Muscle layer of duodenum (tissue), 2 donors: ENCODE data around the gene OR2H2.

Experiments
- H3K27ac ChIP-seq: one replicate; pipeline ENCODE4 v1.7.0; 2013; ENCODE audit warnings: mild to moderate bottlenecking, low read length
- H3K27me3 ChIP-seq: one replicate; pipeline ENCODE4 v1.7.0; 2013; ENCODE audit warnings: low read depth, mild to moderate bottlenecking, control low read depth, low read length
- H3K36me3 ChIP-seq, 2 donors: one replicate each; pipeline ENCODE4 v1.7.0; 2013; ENCODE audit warnings: low read length in 2 of 2, control low read depth in 1 of 2, mild to moderate bottlenecking in 1 of 2; ENCODE audit not compliant: insufficient read depth in 2 of 2, control insufficient read depth in 1 of 2
- H3K4me1 ChIP-seq, 2 donors: one replicate each; pipeline ENCODE4 v1.7.0; 2013; ENCODE audit warnings: low read length in 2 of 2, mild to moderate bottlenecking in 2 of 2, control low read depth in 1 of 2, moderate library complexity in 1 of 2; ENCODE audit not compliant: insufficient read depth in 2 of 2, control insufficient read depth in 1 of 2
- H3K4me3 ChIP-seq, 2 donors: one replicate each; pipeline ENCODE4 v1.7.0; 2013; ENCODE audit warnings: low read length in 2 of 2, low read depth in 1 of 2, mild to moderate bottlenecking in 1 of 2
- H3K9me3 ChIP-seq, 2 donors: one replicate each; pipeline ENCODE4 v1.7.0; 2013; ENCODE audit warnings: low read length in 2 of 2, control low read depth in 1 of 2, mild to moderate bottlenecking in 1 of 2; ENCODE audit not compliant: control insufficient read depth in 1 of 2
- donor health status: healthy.

OR2H2 gene

DNA sequence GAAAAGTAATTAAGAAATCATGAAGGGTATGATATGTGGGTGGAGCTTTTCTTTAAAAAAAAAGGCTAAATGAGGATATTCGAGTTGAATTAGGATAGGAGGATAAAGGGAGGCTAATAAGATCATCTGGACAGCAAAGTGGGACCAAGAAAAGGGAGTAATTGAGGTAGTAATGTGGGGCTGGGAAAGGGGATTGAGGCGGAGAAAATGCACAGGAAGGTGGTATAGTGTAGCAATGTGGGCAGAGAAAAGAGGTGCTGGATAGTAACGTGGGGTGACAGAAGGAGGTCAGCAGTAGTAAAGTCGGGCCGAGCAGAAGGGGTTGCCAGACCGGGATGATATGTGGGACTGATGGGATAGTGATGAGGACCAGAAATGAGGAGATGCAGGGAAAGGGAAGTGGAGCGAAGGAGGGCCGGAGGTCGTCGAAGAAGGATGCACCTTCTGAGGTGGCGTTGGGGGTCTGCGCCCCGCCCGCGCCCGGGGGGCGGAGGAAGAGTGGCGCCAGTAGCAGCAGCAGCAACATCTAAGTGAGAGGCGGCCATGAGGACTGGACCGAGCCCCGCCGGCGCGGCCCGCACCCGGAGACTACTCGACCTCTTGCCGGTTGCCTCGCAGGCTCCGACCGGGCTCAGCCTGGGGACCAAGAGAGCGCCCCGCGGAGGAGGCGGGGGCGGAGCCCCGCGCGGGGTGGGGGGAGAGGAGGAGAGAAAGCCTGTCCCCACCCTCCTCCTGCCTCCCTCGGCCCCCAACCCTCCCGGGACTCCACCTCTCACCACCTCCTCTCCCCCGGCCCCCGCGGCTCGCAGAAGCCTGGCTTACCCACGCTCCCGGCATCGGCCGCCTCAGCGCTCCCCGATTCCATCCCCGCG, 47.2 kb downstream of the OR2H2 start:
- H3K4me1 ChIP-seq: peaks cover 5 to 31% of the 10 kb centered on the region in 2 donors
- peak overlapping the region; percentile 53 to 76 for H3K4me3 ChIP-seq
- H3K27ac ChIP-seq: no peak overlapping the region
- H3K9me3 ChIP-seq: no peaks in the 10 kb centered on the region
- H3K27me3 ChIP-seq: no peaks in the 10 kb centered on the region
- no peaks in the 10 kb centered on the region for H3K36me3 ChIP-seq

- Histone ChIP-seq H3K9me3 (no peaks in the 10 kb centered on the region), H3K27ac (no peak within 1 kb of the TSS), H3K4me1 (peaks cover 5 to 31% of the 10 kb centered on the region in 2 donors), H3K4me3 (peak within 1 kb of the TSS; percentile 53 to 76), H3K27me3 (no peaks in the 10 kb centered on the region), H3K36me3 (no peaks in the 10 kb centered on the region)
Observed at GRCh38 chr6:29632789-29633533, 48.0 kb downstream of the OR2H2 start, which contains the start of gene GABBR1. GABBR1 (minus strand) TSS chr6:29633183; CDS start chr6:29632385, 798 bp downstream.

DNA sequence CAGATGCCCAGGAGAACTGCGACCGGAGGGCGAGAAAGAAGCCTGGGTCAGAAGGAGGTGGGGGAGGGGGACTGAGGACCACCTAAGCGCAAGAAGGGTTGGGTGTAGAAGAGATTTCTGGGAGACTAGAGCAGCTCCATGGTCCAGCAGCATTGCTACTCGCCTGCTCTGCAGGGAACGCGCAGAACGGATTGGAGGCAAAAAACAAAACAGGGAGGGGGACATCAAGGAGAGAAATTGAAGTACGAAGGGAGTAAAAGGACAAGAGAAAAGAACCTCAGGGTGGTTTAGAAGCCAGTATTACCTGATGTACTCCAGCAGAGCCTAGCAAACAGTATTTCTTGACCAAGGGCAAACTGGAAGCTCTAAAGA, 48.6 kb downstream of the OR2H2 start:
- Histone ChIP-seq H3K4me1 (peaks cover 5 to 31% of the 10 kb centered on the region in 2 donors), H3K4me3 (peak overlapping the region; percentile 53 to 76), H3K27me3 (no peaks in the 10 kb centered on the region), H3K36me3 (no peaks in the 10 kb centered on the region), H3K9me3 (no peaks in the 10 kb centered on the region), H3K27ac (no peak overlapping the region)

GRCh38 chr6:29637247-29637646, 52.3 kb downstream of the OR2H2 start:
- Histone ChIP-seq H3K27me3 (no peaks in the 10 kb centered on the region), H3K4me1 (peaks cover 0 to 1% of the 10 kb centered on the region in 2 donors), H3K36me3 (no peaks in the 10 kb centered on the region), H3K4me3 (no peak overlapping the region), H3K9me3 (no peaks in the 10 kb centered on the region), H3K27ac (no peak overlapping the region)
